Osteocyte (in vitro differentiated cells): ENCODE data around the gene PPARA. TPM values are rescaled to one million over a fixed set of nuclear protein-coding genes. Genes with fewer than 3 reads are reported as not detected.
"Not testable (repeated sequence)": the region's sequence is repeated elsewhere in the genome, so short reads cannot be mapped to it uniquely, and the experiment has no call there.

ENCODE experiments used
- DNase-seq: peaks from one replicate; pipeline ENCODE4 v3.0.0; 2021; ENCODE audit warnings: mixed read lengths; ENCODE audit not compliant: unreplicated experiment; ENCODE audit errors: extremely low spot score
- H3K27ac Mint-ChIP-seq: one replicate; pipeline ENCODE4 v1.8.0; 2021; ENCODE audit warnings: mild to moderate bottlenecking, mixed read lengths; ENCODE audit not compliant: unreplicated experiment
- H3K27me3 Mint-ChIP-seq: one replicate; pipeline ENCODE4 v1.8.0; 2021; ENCODE audit warnings: mixed read lengths; ENCODE audit not compliant: unreplicated experiment
- H3K36me3 Mint-ChIP-seq: one replicate; pipeline ENCODE4 v1.8.0; 2021; ENCODE audit warnings: mixed read lengths; ENCODE audit not compliant: unreplicated experiment
- H3K4me1 Mint-ChIP-seq: one replicate; pipeline ENCODE4 v1.8.0; 2021; ENCODE audit warnings: mixed read lengths; ENCODE audit not compliant: unreplicated experiment
- H3K4me3 Mint-ChIP-seq: one replicate; pipeline ENCODE4 v1.8.0; 2021; ENCODE audit warnings: mild to moderate bottlenecking, moderate library complexity, mixed read lengths; ENCODE audit not compliant: unreplicated experiment
- H3K9me3 Mint-ChIP-seq: one replicate; pipeline ENCODE4 v1.8.0; 2021; ENCODE audit warnings: mixed read lengths; ENCODE audit not compliant: unreplicated experiment
- total RNA-seq: library from RNA; stranded (reverse); gene quantifications from 2 replicates; pipeline ENCODE4 v1.2.1, GENCODE V29; 2021
- TF ChIP-seq, protein P1 (sequence below): fragments of 200-600 bp; sonication (generic); IDR thresholded peaks from 2 replicates; pipeline ENCODE4 v1.5.0; 2021; ENCODE audit warnings: antibody characterized with exemption, mild to moderate bottlenecking, moderate library complexity

Gene PPARA
- total RNA-seq, 1 donor from 2014 or later: 21.9 TPM

DNA sequence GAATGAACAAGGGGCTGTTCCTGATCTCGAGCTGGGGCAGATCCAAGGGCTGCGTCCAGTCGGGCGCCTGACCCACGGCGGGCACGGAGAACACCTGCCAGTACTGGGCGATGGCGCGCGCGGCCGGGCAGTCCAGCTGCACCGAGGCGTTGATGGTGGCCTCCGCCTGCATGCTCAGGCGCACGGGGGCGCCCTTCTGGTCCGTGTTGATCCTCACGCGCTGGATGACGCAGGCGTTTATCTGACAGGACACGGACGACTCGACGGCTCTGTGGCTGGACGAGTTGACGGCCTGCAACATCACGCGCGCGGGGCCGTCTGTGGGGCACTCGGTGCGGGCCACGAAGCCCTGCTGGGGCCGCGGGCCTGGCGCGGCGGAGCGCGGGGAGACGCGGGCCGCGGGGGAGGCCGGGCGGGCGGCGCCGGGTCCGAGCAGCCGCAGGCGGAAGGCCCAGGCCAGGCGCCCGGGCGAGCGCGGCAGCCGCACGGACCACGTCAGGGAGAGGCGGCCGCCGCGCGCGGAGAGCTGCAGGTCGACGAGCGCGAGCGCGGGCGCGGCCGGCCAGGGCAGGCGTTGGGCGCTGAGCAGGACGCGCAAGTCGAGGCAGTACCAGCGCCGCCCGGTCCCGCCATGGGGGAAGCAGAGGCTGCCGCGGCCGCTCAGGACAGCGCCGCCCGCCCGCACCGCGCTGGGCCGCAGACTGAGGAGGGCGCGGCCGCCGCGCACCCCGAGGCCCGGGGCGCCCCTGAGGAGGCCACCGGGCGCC, 112.3 kb downstream of the PPARA start:
- Mint-ChIP-seq H3K36me3 (no peaks in the 10 kb centered on the region), H3K4me3 (peak overlapping the region; percentile 44), H3K4me1 (peaks cover 7% of the 10 kb centered on the region), H3K9me3 (peaks cover 8% of the 10 kb centered on the region), H3K27me3 (peaks cover 35% of the 10 kb centered on the region), H3K27ac (no peak overlapping the region)
- DNase-seq: no peak
- TF ChIP-seq, protein P1, sequence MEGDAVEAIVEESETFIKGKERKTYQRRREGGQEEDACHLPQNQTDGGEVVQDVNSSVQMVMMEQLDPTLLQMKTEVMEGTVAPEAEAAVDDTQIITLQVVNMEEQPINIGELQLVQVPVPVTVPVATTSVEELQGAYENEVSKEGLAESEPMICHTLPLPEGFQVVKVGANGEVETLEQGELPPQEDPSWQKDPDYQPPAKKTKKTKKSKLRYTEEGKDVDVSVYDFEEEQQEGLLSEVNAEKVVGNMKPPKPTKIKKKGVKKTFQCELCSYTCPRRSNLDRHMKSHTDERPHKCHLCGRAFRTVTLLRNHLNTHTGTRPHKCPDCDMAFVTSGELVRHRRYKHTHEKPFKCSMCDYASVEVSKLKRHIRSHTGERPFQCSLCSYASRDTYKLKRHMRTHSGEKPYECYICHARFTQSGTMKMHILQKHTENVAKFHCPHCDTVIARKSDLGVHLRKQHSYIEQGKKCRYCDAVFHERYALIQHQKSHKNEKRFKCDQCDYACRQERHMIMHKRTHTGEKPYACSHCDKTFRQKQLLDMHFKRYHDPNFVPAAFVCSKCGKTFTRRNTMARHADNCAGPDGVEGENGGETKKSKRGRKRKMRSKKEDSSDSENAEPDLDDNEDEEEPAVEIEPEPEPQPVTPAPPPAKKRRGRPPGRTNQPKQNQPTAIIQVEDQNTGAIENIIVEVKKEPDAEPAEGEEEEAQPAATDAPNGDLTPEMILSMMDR: peak; percentile 36

DNA sequence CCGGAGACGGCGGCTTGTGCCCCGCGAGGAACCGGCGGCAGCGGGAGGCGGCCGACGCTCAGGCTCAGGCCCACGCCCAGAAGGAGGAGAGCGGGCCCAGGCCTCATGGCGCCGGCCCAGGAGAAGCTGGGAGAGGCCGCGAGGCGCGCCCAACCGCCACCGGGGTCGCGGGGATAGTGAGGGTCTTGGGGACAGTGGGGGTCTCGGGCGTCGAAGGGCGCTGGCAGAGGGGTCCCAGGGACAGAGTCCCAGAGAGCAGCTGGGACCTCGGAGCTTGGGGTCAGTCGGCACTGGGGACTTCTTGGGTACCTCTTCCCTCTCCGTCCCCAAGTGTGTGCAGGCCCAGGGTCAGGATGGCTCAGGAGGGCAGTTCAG, 112.9 kb downstream of the PPARA start, which contains the start of gene PKDREJ:
Gene PKDREJ, minus strand, starts transcription at position 128 of the 375 bp plus-strand sequence. Its CDS starts 21 bp downstream, at position 107.
- no peaks in the 10 kb centered on the region for H3K36me3 Mint-ChIP-seq
- DNase-seq: no peak
- H3K4me1 Mint-ChIP-seq: peaks cover 9% of the 10 kb centered on the region
- TF ChIP-seq, protein P1: no peak
- H3K27ac Mint-ChIP-seq: no peak within 1 kb of the TSS
- peaks cover 3% of the 10 kb centered on the region for H3K9me3 Mint-ChIP-seq
- H3K4me3 Mint-ChIP-seq: peak within 1 kb of the TSS; percentile 44
- peaks cover 29% of the 10 kb centered on the region for H3K27me3 Mint-ChIP-seq

DNA sequence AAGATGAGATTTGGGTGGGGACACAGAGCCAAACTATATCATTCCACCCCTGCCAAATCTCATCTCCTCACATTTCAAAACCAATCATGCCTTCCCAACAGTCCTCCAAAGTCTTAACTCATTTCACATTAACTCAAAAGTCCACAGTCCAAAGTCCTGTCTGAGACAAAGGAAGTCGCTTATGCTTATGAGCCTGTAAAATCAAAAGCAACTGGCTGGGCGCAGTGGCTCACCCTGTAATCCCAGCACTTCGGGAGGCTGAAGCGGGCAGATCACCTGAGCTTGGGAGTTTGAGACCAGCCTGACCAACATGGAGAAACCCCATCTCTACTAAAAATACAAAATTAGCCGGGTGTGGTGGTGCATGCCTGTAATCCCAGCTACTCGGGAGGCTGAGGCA, 114.2 kb downstream of the PPARA start:
- H3K9me3 Mint-ChIP-seq, H3K4me3 Mint-ChIP-seq, H3K27ac Mint-ChIP-seq, H3K36me3 Mint-ChIP-seq, DNase-seq: not testable (repeated sequence)
- peaks cover 21% of the 10 kb centered on the region for H3K4me1 Mint-ChIP-seq
- H3K27me3 Mint-ChIP-seq: peaks cover 27% of the 10 kb centered on the region

DNA sequence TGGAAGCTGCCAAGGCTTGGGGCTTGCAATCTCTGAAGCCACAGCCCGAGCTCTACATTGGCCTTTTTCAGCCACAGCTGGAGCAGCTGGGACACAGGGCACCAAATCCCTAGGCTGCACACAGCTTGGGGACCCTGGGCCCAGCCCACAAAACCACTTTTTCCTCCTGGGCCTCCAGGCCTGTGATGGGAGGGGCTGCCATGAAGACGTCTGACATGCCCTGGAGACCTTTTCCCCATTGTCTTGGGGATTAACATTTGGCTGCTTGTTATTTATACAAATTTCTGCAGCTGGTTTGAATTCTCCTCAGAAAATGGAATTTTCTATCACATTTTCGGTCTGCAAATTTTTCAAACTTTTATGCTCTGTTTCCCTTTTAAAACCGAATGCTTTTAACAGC, 115.3 kb downstream of the PPARA start:
- H3K36me3 Mint-ChIP-seq, H3K4me3 Mint-ChIP-seq, H3K9me3 Mint-ChIP-seq, DNase-seq, H3K27ac Mint-ChIP-seq: not testable (repeated sequence)
- H3K27me3 Mint-ChIP-seq: peaks cover 18% of the 10 kb centered on the region
- peaks cover 26% of the 10 kb centered on the region for H3K4me1 Mint-ChIP-seq

DNA sequence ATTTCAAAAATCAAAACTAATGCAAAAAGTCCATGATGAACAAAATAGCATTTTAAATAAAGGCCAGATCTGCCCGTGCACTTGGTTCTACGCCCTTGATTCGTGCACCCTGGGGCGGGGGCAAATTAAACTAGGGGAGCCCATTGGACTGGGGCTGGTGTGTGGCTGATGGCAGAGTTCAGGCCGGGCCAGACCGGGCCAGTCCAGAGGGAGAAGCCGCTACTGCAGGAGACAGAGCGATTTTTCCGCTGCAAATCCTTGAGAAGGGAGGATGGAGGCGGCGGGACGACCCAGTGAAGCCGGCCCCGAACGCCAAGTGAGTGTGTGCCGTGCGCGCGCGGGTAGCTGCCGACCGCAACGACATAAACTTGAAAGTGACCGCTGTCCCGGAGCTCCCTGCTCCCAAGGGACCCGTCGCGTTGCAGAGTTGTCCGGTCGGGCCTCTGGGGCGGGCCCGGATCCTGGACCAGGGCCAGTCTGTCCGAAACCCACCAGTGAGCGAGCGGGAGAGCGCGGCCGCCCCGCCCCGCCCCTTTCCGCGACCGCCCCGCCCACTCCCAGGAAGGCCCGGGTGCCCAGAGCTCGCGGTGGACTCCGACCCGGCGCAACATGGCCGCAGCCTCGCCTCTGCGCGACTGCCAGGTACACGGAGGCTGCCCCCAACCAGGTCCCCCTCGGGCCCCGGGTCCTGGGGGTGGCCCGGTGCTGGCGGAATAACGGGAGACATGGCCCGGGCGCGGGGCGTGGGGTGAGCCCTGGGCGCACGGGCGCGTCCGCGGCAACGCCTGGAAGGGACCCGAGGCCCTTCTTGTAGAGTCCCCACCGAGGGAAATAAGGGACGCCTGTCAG, 117.3 kb downstream of the PPARA start, which contains the start of gene TTC38:
Gene TTC38, plus strand, starts transcription at position 578 of the 849 bp plus-strand sequence. Its CDS starts 32 bp downstream, at position 610.
- H3K4me1 Mint-ChIP-seq: peaks cover 26% of the 10 kb centered on the region
- H3K36me3 Mint-ChIP-seq: peaks cover 3% of the 10 kb centered on the region
- peak within 1 kb of the TSS; percentile 82 for H3K27ac Mint-ChIP-seq
- peak within 1 kb of the TSS; percentile 91 for H3K4me3 Mint-ChIP-seq
- peak; percentile 92 for DNase-seq
- no peaks in the 10 kb centered on the region for H3K9me3 Mint-ChIP-seq
- no peaks in the 10 kb centered on the region for H3K27me3 Mint-ChIP-seq
- TF ChIP-seq, protein P1: no peak
